ENCODE data around the gene ABR. TPM values are rescaled to one million over a fixed set of nuclear protein-coding genes. Genes with fewer than 3 reads are reported as not detected.

The ABR gene
- total RNA-seq, 2 donors from 2014 or later: 243 to 326 TPM

DNA sequence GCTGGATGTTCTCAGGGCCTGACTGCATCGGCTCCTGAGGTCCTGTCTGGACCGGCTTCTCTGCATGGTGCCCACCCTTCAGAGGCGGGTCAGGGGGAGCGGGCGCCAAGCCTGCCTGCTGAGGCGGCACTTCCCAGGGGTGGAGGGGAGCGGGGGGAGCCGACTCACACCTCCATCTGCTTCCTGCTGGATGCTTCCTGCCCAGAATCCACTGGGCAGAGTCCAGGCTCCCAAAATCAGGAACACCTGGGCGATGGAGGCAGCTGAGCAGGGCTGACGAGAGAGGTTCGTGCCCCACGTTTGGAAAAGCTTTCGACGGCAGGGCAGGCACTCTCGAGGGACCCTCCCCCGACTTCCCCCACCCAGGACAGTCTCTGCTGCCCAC, 140.7 kb downstream of the ABR start:
- H3K9ac ChIP-seq (ENCODE audit: low read depth in 2 of 2, low read length in 2 of 2): no peak overlapping the region
- no peaks in the 10 kb centered on the region for H3K9me3 ChIP-seq
- H3K4me1 ChIP-seq: no peaks in the 10 kb centered on the region
- no peak overlapping the region for H3K4me3 ChIP-seq
- peak overlapping the region; percentile 45 for H3K27ac ChIP-seq
- H3K27me3 ChIP-seq: no peaks in the 10 kb centered on the region
- no peak for DNase-seq
- TF ChIP-seq, protein P1, sequence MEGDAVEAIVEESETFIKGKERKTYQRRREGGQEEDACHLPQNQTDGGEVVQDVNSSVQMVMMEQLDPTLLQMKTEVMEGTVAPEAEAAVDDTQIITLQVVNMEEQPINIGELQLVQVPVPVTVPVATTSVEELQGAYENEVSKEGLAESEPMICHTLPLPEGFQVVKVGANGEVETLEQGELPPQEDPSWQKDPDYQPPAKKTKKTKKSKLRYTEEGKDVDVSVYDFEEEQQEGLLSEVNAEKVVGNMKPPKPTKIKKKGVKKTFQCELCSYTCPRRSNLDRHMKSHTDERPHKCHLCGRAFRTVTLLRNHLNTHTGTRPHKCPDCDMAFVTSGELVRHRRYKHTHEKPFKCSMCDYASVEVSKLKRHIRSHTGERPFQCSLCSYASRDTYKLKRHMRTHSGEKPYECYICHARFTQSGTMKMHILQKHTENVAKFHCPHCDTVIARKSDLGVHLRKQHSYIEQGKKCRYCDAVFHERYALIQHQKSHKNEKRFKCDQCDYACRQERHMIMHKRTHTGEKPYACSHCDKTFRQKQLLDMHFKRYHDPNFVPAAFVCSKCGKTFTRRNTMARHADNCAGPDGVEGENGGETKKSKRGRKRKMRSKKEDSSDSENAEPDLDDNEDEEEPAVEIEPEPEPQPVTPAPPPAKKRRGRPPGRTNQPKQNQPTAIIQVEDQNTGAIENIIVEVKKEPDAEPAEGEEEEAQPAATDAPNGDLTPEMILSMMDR (IDR thresholded peaks at IDR 0.05): no peak
- intact Hi-C loops (cut with DNase I): no loop called here
- no peaks in the 10 kb centered on the region for H3K36me3 ChIP-seq

- Histone ChIP-seq H3K36me3 (no peaks in the 10 kb centered on the region), H3K9me3 (no peaks in the 10 kb centered on the region), H3K27ac (no peak overlapping the region), H3K27me3 (no peaks in the 10 kb centered on the region), H3K4me1 (no peaks in the 10 kb centered on the region), H3K9ac (ENCODE audit: low read depth in 2 of 2, low read length in 2 of 2) (no peak overlapping the region), H3K4me3 (no peak overlapping the region)
- TF ChIP-seq, protein P1 (IDR thresholded peaks at IDR 0.05): no peak
- DNase-seq: no peak
- intact Hi-C loops (cut with DNase I): no loop called here
Measured at GRCh38 chr17:1038459-1039122, 141.2 kb downstream of the ABR start.

GRCh38 chr17:1037238-1037879, 142.4 kb downstream of the ABR start:
- H3K4me1 ChIP-seq: no peaks in the 10 kb centered on the region
- TF ChIP-seq, protein P1 (IDR thresholded peaks at IDR 0.05): no peak
- H3K9ac ChIP-seq (ENCODE audit: low read depth in 2 of 2, low read length in 2 of 2): no peak overlapping the region
- no peaks in the 10 kb centered on the region for H3K9me3 ChIP-seq
- intact Hi-C loops (cut with DNase I): no loop called here
- no peaks in the 10 kb centered on the region for H3K36me3 ChIP-seq
- no peak for DNase-seq
- H3K27ac ChIP-seq: no peak overlapping the region
- no peaks in the 10 kb centered on the region for H3K27me3 ChIP-seq
- H3K4me3 ChIP-seq: no peak overlapping the region

GRCh38 chr17:1036845-1037237, 142.9 kb downstream of the ABR start:
- TF ChIP-seq, protein P1 (IDR thresholded peaks at IDR 0.05): no peak
- Histone ChIP-seq H3K36me3 (no peaks in the 10 kb centered on the region), H3K9me3 (no peaks in the 10 kb centered on the region), H3K27me3 (no peaks in the 10 kb centered on the region), H3K27ac (no peak overlapping the region), H3K4me1 (no peaks in the 10 kb centered on the region), H3K9ac (ENCODE audit: low read depth in 2 of 2, low read length in 2 of 2) (no peak overlapping the region), H3K4me3 (no peak overlapping the region)
- no peak for DNase-seq
- intact Hi-C loops (cut with DNase I): no loop called here

GRCh38 chr17:1036171-1036844, 143.5 kb downstream of the ABR start:
- Histone ChIP-seq H3K27ac (no peak overlapping the region), H3K4me3 (no peak overlapping the region), H3K9me3 (no peaks in the 10 kb centered on the region), H3K27me3 (no peaks in the 10 kb centered on the region), H3K9ac (ENCODE audit: low read depth in 2 of 2, low read length in 2 of 2) (no peak overlapping the region), H3K36me3 (no peaks in the 10 kb centered on the region), H3K4me1 (no peaks in the 10 kb centered on the region)
- TF ChIP-seq, protein P1 (IDR thresholded peaks at IDR 0.05): no peak
- intact Hi-C loops (cut with DNase I): no loop called here
- no peak for DNase-seq

All from colonic mucosa (tissue), 4 donors.